Activated naive CD8-positive, alpha-beta T cell treated with anti-CD3 and anti-CD28 coated beads for 36 hours (primary cell): ENCODE data around the gene CCDC136. TPM values are rescaled to one million over a fixed set of nuclear protein-coding genes. Genes with fewer than 3 reads are reported as not detected.
A peak's percentile ranks its signal among the peaks of the same experiment; 100 is the strongest.

Experiments
- DNase-seq: peaks from one replicate; pipeline ENCODE4 v3.0.0; 2021
- H3K27ac Mint-ChIP-seq: one replicate; pipeline ENCODE4 v1.8.0; 2022; ENCODE audit warnings: mild to moderate bottlenecking, moderate library complexity, mixed read lengths
- H3K27me3 Mint-ChIP-seq: one replicate; pipeline ENCODE4 v1.8.0; 2022; ENCODE audit warnings: mild to moderate bottlenecking, mixed read lengths
- H3K36me3 Mint-ChIP-seq: one replicate; pipeline ENCODE4 v1.8.0; 2021; ENCODE audit warnings: mild to moderate bottlenecking, mixed read lengths
- H3K4me1 Mint-ChIP-seq: one replicate; pipeline ENCODE4 v1.8.0; 2021; ENCODE audit warnings: mixed read lengths
- H3K4me3 Mint-ChIP-seq: one replicate; pipeline ENCODE4 v1.8.0; 2022; ENCODE audit warnings: mild to moderate bottlenecking, moderate library complexity, mixed read lengths
- H3K9me3 Mint-ChIP-seq: one replicate; pipeline ENCODE4 v1.8.0; 2022; ENCODE audit warnings: mixed read lengths
- total RNA-seq, 2 experiments: library from RNA; stranded (reverse); gene quantifications; one replicate each; pipeline ENCODE4 v1.2.3, GENCODE V29; 2021

Gene CCDC136
- total RNA-seq, 2 experiments from 2014 or later, result 10.8 to 11.0 TPM

GRCh38 chr7:128767475-128768110, 24.2 kb upstream of the CCDC136 start:
- H3K36me3 Mint-ChIP-seq, result peaks cover 28% of the 10 kb centered on the region
- no peak for DNase-seq
- no peaks in the 10 kb centered on the region for H3K4me1 Mint-ChIP-seq
- H3K4me3 Mint-ChIP-seq, result no peak overlapping the region
- H3K27me3 Mint-ChIP-seq, result no peaks in the 10 kb centered on the region
- no peak overlapping the region for H3K27ac Mint-ChIP-seq
- no peaks in the 10 kb centered on the region for H3K9me3 Mint-ChIP-seq

GRCh38 chr7:128770233-128770632, 21.5 kb upstream of the CCDC136 start:
- DNase-seq, result no peak
- Mint-ChIP-seq H3K27ac (no peak overlapping the region), H3K9me3 (no peaks in the 10 kb centered on the region), H3K36me3 (peaks cover 43% of the 10 kb centered on the region), H3K4me3 (no peak overlapping the region), H3K4me1 (no peaks in the 10 kb centered on the region), H3K27me3 (no peaks in the 10 kb centered on the region)

GRCh38 chr7:128773604-128774003, 18.2 kb upstream of the CCDC136 start:
- H3K27me3 Mint-ChIP-seq, result peaks cover 4% of the 10 kb centered on the region
- DNase-seq, result no peak
- H3K27ac Mint-ChIP-seq, result no peak overlapping the region
- H3K9me3 Mint-ChIP-seq, result peaks cover 14% of the 10 kb centered on the region
- H3K4me1 Mint-ChIP-seq, result peaks cover 13% of the 10 kb centered on the region
- no peak overlapping the region for H3K4me3 Mint-ChIP-seq
- H3K36me3 Mint-ChIP-seq, result peaks cover 52% of the 10 kb centered on the region

GRCh38 chr7:128774029-128774689, 17.6 kb upstream of the CCDC136 start:
- no peak for DNase-seq
- no peak overlapping the region for H3K4me3 Mint-ChIP-seq
- H3K36me3 Mint-ChIP-seq, result peaks cover 49% of the 10 kb centered on the region
- peaks cover 13% of the 10 kb centered on the region for H3K4me1 Mint-ChIP-seq
- peaks cover 4% of the 10 kb centered on the region for H3K27me3 Mint-ChIP-seq
- H3K27ac Mint-ChIP-seq, result no peak overlapping the region
- peaks cover 14% of the 10 kb centered on the region for H3K9me3 Mint-ChIP-seq

- Mint-ChIP-seq H3K4me3 (no peak overlapping the region), H3K9me3 (peaks cover 14% of the 10 kb centered on the region), H3K27ac (no peak overlapping the region), H3K36me3 (peaks cover 44% of the 10 kb centered on the region), H3K27me3 (peaks cover 4% of the 10 kb centered on the region), H3K4me1 (peaks cover 13% of the 10 kb centered on the region)
- no peak for DNase-seq
These were observed 16.8 kb upstream of the CCDC136 start for GRCh38 chr7:128774921-128775320.

GRCh38 chr7:128775744-128776474, 15.9 kb upstream of the CCDC136 start, which contains the start of gene OPN1SW:
TSS of gene OPN1SW (minus strand) at chr7:128775794. CDS start at chr7:128775781, 13 bp downstream.
- H3K27me3 Mint-ChIP-seq, result peaks cover 4% of the 10 kb centered on the region
- H3K9me3 Mint-ChIP-seq, result peaks cover 14% of the 10 kb centered on the region
- DNase-seq, result no peak
- no peak within 1 kb of the TSS for H3K27ac Mint-ChIP-seq
- H3K36me3 Mint-ChIP-seq, result peaks cover 40% of the 10 kb centered on the region
- H3K4me1 Mint-ChIP-seq, result peaks cover 13% of the 10 kb centered on the region
- H3K4me3 Mint-ChIP-seq, result no peak within 1 kb of the TSS

- Mint-ChIP-seq H3K4me1 (peaks cover 13% of the 10 kb centered on the region), H3K27ac (peak overlapping the region; percentile 55), H3K4me3 (no peak overlapping the region), H3K36me3 (peaks cover 36% of the 10 kb centered on the region), H3K27me3 (peaks cover 4% of the 10 kb centered on the region), H3K9me3 (peaks cover 14% of the 10 kb centered on the region)
- no peak for DNase-seq
These were observed 14.3 kb upstream of the CCDC136 start for GRCh38 chr7:128777156-128778123.

GRCh38 chr7:128778946-128779345, 12.8 kb upstream of the CCDC136 start:
- Mint-ChIP-seq H3K27ac (no peak overlapping the region), H3K9me3 (peaks cover 14% of the 10 kb centered on the region), H3K27me3 (peaks cover 4% of the 10 kb centered on the region), H3K36me3 (peaks cover 31% of the 10 kb centered on the region), H3K4me1 (peaks cover 13% of the 10 kb centered on the region), H3K4me3 (no peak overlapping the region)
- no peak for DNase-seq

GRCh38 chr7:128781126-128781525, 10.6 kb upstream of the CCDC136 start:
- peaks cover 13% of the 10 kb centered on the region for H3K4me1 Mint-ChIP-seq
- no peak overlapping the region for H3K4me3 Mint-ChIP-seq
- H3K36me3 Mint-ChIP-seq, result peaks cover 12% of the 10 kb centered on the region
- peaks cover 4% of the 10 kb centered on the region for H3K27me3 Mint-ChIP-seq
- H3K27ac Mint-ChIP-seq, result no peak overlapping the region
- DNase-seq, result no peak
- H3K9me3 Mint-ChIP-seq, result peaks cover 14% of the 10 kb centered on the region

GRCh38 chr7:128781851-128782250, 9.9 kb upstream of the CCDC136 start:
- H3K27me3 Mint-ChIP-seq, result peaks cover 4% of the 10 kb centered on the region
- H3K27ac Mint-ChIP-seq, result no peak overlapping the region
- peaks cover 7% of the 10 kb centered on the region for H3K36me3 Mint-ChIP-seq
- H3K4me3 Mint-ChIP-seq, result no peak overlapping the region
- DNase-seq, result no peak
- H3K9me3 Mint-ChIP-seq, result peaks cover 11% of the 10 kb centered on the region
- H3K4me1 Mint-ChIP-seq, result peaks cover 13% of the 10 kb centered on the region

- Mint-ChIP-seq H3K4me1 (no peaks in the 10 kb centered on the region), H3K27me3 (no peaks in the 10 kb centered on the region), H3K4me3 (no peak overlapping the region), H3K9me3 (no peaks in the 10 kb centered on the region), H3K36me3 (no peaks in the 10 kb centered on the region), H3K27ac (no peak overlapping the region)
- DNase-seq, result no peak
These were observed 8.5 kb upstream of the CCDC136 start for GRCh38 chr7:128783143-128783861.

GRCh38 chr7:128785738-128786137, 6.0 kb upstream of the CCDC136 start:
- peaks cover 8% of the 10 kb centered on the region for H3K27me3 Mint-ChIP-seq
- no peak overlapping the region for H3K4me3 Mint-ChIP-seq
- H3K36me3 Mint-ChIP-seq, result no peaks in the 10 kb centered on the region
- no peak for DNase-seq
- H3K27ac Mint-ChIP-seq, result no peak overlapping the region
- no peaks in the 10 kb centered on the region for H3K9me3 Mint-ChIP-seq
- peaks cover 7% of the 10 kb centered on the region for H3K4me1 Mint-ChIP-seq

GRCh38 chr7:128788446-128789412, 3.0 kb upstream of the CCDC136 start:
- no peak for DNase-seq
- no peaks in the 10 kb centered on the region for H3K9me3 Mint-ChIP-seq
- H3K36me3 Mint-ChIP-seq, result no peaks in the 10 kb centered on the region
- H3K4me1 Mint-ChIP-seq, result peaks cover 11% of the 10 kb centered on the region
- peaks cover 8% of the 10 kb centered on the region for H3K27me3 Mint-ChIP-seq
- H3K27ac Mint-ChIP-seq, result no peak overlapping the region
- H3K4me3 Mint-ChIP-seq, result peak overlapping the region; percentile 8
